NOMO-1 treated with dmso at 0.1 percent for 144 hours (cell line): ENCODE results near the gene DALRD3.
A peak's percentile ranks its signal among the peaks of the same experiment; 100 is the strongest.

ENCODE experiments used
- DNase-seq: peaks from one replicate; lab custom pipeline; 2025; ENCODE audit not compliant: unreplicated experiment; lab: John Stamatoyannopoulos, UW

DALRD3 gene, protein sequence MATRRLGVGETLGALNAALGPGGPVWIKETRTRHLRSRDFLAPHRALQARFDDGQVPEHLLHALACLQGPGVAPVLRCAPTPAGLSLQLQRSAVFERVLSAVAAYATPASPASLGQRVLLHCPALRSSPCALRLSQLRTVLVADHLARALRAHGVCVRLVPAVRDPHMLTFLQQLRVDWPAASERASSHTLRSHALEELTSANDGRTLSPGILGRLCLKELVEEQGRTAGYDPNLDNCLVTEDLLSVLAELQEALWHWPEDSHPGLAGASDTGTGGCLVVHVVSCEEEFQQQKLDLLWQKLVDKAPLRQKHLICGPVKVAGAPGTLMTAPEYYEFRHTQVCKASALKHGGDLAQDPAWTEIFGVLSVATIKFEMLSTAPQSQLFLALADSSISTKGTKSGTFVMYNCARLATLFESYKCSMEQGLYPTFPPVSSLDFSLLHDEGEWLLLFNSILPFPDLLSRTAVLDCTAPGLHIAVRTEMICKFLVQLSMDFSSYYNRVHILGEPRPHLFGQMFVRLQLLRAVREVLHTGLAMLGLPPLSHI

DNA sequence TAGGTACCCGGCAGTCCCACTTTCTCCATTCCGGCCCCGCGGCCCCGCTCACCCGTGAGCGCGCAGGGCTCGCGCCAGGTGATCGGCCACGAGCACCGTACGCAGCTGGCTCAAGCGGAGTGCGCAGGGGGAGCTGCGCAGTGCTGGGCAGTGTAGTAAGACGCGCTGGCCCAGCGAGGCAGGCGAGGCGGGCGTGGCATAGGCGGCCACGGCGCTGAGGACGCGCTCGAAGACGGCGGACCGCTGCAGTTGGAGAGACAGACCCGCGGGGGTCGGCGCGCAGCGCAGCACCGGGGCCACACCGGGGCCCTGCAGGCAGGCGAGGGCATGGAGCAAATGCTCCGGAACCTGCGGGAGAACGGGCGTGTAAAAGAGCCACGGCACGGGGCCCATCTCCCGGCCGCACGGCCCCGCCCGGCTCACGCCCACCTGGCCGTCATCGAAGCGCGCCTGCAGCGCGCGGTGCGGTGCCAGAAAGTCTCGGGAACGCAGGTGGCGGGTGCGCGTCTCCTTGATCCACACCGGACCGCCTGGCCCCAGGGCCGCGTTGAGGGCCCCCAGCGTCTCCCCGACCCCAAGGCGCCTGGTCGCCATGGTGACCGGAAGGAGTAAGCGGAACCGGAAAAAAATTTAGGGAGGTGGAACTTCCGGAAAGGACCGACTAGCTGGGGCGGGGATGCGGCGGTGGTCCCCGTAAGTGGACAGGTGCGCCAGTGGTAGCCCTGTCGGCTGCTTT lies at the start of gene DALRD3:
TSS of gene DALRD3 (minus strand) at position 610 of the 736 bp plus-strand sequence. CDS start at position 594, 16 bp downstream.
- DNase-seq, result peak; percentile 83

DNA sequence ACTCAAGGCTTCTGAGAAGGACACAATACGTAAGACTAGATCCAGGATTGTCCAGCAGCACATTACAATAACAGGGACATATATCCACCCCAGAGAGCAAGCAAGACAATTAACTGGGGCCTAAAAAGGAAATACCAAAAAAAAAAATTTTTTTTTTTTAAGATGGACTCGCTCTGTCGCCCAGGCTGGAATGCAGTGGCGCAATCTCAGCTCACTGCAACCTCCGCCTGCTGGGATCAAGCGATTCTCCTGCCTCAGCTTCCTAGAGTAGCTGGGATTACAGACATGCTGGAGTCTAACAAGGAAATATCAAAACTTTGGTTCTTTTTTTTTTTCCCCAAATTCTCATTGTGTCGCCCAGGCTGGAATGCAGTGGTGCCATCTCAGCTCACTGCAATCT lies 39.6 kb upstream of the DALRD3 start:
- DNase-seq, result no peak

DNA sequence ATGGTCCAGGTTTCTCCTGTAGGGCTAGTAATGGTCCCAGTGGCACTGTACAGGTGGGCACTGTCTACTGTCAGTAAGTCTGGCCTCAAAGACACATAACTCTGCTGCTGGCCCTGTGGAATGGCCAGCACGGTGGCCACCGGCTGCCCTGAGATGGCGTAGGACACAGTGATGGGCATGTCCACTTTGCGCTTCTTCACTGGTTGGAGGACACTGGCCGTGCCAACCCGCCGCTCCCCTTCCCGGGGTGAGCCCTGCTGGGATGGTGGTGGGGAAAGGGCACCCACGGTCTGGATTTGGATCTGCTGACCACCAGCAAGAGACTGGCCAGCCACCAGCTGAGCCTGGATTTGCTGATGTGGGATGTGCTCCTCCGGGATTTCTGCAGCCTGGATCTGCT lies 38.9 kb upstream of the DALRD3 start:
- DNase-seq, result no peak

DNA sequence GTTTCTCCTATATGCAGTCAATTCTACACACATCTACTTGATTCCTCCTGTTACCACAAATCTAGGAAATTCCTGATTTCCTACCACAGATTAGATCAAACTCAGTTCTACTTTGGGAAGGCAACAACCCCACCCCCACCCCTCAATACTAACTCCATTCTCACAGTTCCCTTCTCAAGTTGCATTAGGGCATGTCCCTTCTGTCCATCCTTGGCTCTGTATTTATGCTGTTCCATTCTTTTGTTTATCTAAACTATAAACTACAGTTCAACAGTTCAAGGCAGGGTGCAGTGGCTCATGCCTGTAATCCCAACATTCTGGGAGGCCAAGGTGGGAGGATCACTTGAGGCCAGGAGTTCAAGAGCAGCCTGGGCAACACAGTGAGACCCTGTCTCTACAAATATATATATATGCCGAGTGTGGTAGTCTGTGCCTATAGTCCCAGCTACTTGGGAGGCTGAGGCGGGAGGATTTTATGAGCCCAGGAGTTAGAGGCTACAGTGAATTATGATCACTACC lies 36.0 kb upstream of the DALRD3 start:
- no peak for DNase-seq

DNA sequence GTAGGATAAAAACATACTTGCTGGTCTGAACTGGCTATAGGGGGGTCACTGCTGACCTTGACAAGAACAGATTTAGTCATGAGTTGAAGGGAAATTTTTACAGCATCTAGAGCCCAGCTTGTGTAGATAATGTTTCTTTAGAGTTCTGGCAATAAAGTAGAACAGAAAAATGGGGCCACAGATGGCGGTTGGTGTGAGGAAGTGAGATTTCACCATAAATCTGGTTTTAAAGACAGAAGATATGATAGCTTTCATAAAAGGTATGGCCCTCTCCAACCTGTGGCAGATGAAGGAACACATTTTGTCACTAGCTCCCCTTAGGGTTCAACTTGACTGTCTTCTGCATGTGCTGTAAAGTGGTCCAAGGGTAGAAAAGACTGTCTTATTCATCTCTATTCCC lies 35.2 kb upstream of the DALRD3 start:
- peak; percentile 44 for DNase-seq

DNA sequence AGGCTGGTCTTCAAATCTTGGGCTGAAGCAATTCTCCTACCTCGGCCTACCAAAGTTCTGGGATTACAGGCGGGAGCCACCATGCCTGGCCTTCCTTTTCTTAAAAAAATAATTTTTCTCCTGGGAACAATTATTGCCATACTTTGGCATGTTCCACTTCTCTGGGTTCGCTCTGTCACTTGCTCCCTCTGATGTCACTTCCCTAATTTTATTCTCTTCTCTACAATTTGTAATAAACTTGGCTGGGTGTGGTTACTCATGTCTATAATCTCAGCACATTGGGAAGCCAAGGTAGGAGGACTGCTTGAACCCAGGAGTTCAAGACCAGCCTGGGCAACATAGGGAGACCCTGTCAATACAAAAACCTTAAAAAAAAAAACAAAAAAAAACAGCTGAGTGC lies 16.9 kb upstream of the DALRD3 start:
- DNase-seq, result no peak

DNA sequence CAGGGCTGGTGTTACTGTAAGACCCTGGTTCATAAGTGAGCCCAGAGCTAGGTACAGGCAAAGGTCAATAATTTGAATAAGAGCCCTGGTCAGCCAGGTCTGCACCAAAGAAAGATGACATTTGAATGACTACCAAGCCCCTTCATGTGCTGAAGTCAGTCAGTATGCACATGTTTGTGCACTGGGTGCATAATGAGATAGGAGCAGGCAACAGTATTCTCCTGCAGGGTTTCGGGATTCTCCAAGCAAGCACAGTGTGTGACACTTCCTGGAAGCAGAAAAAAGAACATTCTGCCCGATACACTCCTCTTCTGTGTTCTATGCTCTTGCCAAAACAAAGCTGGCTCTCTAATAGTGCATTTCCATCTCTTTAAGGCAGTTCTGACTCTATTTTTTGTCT lies 16.3 kb upstream of the DALRD3 start:
- no peak for DNase-seq

DNA sequence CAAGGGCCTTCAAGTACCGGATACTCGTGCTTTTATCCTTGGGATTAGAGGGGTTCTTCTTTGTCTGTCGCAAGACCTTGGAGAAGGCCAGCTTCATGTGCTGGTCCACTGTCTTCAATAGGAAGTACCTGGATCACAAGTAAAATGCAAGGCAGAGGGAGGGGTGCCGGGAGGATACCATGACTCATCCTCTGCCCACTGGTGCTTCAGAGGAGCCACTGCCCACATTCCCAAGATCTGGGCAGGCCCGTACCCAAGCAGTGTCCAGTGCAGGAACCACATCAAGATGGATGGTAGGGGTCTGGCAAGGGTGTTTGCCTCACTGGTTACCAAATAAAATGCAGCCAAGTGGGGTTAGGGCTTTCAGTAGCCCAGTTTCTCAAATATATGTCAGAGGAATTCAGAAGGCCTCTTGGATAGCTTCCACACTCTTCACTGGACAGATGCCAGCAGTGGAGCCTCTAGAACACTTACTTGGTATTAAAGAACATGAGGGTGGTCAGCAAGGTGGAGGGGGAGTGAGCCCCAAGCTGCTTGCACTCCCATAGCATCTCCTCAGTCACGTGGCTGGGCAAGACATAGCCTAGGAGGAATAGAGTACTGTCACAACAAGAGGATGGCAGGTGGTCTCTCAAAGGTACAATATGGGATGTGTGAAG lies 14.4 kb upstream of the DALRD3 start:
- DNase-seq, result no peak

DNA sequence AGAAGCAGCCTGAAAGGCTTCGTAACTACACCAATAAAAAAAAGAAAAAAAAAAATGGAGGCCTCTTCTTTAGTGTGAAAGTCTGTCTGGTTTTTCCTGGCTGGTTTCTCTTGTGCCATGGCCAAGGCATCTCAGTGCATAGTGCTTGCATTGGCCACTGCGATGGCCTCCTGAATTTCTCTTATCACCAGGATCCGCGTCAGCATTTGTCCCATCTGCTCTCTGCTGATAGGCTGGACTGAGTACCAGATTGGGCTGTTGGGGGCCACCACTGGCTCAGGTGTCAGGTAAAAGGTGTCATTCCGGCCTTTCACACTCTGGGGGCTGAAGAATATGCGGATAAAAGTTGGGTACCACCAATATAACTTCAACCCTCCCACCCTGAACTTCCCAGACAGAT lies 11.9 kb upstream of the DALRD3 start:
- no peak for DNase-seq

DNA sequence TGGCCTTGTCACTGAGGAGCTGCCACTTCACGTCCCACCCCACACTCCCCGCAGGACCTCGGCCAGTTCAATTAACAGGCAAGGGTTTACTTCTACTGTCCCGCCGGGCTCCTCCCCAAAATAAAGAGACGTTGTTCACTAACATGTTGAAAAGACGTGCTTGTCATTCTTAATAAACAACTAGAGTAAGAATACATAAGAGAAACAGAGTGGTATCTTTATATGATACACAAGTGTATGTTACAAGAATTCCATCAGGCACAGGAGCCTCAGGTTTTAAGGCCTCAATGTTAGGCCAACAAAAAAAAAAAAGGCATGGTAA lies 11.1 kb upstream of the DALRD3 start:
- DNase-seq, result no peak

DNA sequence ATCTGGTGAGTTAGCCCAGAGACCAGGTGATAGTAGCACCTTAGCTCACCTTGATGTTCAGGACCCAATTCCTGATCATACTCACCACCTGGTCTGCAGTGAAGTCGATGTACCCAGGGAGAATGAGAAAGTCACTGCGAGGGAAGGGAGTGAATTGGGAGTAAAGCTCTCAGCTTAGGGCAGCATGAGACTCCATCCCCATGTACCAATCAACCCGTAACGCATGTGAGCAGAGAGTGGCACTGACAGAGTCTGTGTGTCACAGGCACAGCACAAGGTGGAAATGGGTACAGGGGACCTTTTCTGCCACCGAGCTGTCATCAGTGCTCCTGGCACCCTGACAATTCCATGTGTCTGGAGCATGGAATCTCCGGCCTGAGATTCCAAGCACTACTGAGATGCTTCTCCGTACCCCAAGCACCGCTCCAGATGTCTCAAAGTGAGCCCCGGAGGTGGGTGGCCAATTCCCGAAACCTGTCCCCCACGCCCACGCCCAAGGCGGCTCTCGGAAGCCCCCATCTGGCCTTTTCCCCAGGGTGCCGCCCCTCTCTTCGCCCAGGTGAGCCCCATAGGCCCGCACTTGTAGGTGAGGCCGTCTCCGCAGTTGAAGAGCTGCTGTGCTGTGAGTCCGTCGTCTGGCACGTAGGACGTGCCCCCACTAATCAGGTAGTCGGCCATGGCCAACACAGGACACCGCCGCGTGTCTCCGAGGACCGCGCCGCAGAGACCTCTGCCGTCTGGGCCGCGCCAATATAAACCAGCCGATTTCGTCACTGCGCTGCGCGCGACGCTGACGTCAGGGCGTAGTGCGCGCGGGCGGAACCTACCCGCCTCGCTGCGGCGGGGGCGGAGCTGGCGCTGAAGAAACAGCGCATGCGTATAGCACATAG lies 10.5 kb upstream of the DALRD3 start, which contains the start of gene IMPDH2:
TSS of gene IMPDH2 (minus strand) at position 726 of the 890 bp plus-strand sequence. CDS start at position 678, 48 bp downstream.
- peak; percentile 84 for DNase-seq

DNA sequence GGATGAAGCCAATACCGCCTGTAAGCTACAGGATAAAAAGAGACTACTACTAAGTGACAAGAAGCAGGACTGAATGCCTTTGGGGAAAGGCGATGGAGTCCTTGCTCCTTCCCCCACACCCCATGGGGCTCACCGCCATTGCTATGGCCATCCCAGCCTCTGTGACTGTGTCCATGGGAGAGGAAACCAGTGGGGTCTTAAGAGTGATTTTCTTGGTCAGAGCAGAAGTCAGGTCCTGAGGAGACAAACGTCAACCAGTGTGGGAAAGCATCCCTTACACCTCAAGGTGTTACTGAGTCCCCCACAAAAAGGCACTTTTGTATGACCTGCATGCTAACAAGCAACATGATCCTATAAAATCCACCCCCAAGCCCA lies 9.9 kb upstream of the DALRD3 start:
- DNase-seq, result no peak

DNA sequence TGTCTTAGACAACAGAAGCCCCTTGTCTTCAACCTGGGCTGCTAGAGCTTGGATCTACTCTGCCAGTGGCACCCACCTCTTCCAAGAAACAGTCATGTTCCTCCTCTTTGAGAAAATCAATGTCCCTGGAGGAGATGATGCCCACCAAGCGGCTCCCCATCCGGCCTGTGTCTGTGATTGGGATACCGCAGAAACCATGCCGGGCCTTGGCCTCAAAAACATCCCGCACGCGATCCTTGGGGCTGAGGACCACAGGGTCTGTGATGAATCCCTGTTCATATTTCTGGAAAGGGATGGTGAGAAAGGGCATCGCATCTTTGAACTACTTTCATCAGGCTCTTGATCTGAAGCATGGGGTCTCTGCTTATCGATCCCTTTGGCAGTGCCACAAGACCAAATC lies 9.3 kb upstream of the DALRD3 start:
- no peak for DNase-seq

DNA sequence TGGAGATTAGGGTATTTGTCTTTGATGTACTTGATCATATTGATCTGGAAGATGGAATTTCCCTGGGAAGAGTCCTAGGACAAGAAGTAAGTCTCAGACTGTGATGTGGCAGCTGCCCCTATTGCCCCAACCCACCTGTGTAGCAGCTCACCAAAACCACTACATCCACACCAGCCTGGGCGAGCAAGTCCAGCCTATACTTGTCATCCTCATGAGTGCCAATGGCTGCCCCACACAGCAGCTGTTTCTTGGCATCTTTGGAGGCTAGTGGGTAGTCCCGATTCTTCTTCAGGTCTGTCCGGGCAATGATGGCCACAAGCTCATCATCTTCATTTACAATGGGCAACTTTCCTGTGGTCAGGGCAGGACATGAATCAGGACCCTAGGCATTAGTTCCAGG lies 8.2 kb upstream of the DALRD3 start:
- DNase-seq, result no peak

DNA sequence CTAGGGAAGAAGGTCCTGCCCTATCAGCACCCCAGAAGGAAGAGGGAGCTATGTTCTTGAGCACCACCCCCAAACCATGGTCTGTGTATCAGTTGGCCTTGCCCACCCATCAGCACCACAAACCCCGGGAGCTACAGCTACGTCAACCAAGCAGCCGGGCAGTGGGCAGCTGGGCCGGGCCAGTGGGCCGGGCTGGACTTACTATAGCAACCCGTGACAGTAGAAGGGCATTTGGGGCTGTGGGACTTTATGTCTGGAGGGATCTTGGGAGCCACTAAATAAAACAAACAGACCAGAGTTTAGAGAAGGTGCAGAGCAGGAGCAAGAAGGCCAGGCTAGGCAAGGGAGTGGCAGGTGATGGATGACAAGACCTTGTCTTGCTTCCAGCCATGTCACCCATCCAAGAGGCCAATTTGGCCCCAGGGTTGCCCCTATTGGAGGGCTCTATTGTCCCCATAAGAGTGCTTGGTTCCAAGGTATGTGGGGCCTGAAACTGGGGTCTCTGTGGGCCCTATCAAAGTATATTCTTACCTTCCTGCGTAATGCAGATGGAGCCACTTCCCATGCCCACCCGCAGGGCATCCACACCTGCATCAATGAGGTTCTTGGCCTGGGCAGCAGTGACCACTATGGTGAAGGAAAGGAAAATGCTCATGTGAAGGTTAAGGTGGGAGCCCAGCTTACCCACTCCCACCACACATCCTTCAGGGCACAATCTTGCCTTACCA lies 7.6 kb upstream of the DALRD3 start:
- no peak for DNase-seq

DNA sequence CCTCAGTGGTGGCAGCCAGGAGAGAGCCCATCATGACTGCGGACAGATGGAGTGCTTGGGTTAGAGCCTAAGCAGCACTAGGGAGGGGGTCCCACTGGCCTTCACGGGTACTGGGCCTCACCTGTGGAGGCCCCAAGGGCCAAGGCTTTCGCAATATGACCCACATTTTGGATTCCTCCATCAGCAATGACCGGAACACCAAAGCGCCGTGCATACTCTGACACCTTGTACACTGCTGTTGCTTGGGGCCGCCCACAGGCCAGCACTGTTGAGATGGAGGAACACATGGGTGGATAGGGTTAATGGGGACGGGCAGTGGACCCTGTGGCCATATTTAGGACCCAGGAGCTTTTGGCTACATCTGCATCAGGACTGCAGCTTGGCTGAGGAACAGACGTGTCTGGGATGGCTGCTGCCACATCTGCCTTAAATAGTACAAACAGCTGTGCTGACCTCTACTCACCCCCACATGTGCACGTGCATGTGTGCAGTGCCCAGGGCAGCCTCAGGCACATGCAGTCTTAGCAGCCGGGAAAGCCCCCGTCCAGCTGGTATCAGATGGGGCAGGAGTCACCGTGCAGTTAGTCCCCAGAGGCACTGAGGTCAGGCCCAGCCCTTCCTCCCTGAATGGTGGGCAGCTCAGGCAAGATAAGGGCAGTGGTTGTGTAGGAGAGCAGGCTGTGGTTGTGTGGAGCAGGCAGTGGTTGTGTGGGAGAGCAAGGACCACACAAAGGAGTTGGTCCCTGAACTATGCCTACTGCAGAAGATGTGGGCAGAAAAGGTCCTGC lies 6.8 kb upstream of the DALRD3 start:
- no peak for DNase-seq

DNA sequence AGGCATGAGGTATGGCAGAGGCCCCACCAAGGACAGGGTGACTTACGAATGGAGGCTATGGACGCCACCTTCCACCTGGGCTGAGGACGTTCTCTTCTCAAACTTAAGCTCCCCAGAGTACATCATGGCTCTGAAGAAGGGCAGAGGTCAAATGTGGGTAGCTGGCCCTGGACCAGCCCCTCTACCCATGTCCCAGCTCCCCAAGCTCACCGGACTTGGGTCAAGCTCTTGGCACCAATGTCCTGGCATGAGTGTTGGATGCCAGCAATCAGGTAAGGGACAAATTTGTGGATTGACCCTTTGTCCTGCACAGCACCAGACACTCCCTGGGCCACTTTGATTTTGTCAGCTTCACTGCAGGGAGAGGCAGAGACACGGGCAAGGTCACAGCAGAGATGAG lies 6.1 kb upstream of the DALRD3 start:
- no peak for DNase-seq

DNA sequence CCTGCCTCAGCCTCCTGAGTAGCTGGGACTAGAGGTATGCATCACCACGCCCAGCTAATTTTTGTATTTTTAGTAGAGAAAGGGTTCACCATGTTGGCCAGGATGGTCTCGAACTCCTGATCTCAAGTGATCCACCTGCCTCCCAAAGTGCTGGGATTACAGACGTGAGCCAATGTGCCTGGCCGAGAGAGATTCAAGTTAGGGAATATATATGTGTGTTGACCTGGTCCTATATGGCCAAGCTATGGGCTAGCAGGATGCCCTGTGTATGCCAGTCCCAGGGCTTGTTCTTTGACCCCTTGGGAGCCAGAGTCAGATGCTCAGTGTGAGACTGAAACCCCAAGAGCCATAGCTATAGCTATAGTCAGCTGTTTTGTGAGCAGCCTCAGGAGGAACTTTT lies 5.4 kb upstream of the DALRD3 start:
- no peak for DNase-seq

DNA sequence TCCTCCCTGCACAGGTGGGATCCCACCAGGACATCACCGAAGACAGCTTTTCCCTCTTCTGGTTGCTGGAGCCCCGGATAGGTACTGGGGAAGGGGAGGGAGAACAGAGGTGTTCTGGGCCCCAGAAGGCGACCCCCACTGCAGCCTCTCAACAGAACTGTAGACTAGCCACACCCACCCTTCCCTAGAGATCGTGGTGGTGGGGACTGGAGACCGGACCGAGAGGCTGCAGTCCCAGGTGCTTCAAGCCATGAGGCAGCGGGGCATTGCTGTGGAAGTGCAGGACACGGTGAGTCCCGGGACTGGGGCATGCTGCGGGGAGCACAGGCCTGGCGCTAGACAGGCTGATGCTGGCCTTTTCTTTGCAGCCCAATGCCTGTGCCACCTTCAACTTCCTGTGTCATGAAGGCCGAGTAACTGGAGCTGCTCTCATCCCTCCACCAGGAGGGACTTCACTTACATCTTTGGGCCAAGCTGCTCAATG lies 4.3 kb upstream of the DALRD3 start:
- no peak for DNase-seq
